IPS-18c (cell line): ENCODE measurements around the gene XRCC4.
"Not testable (repeated sequence)": the region's sequence is repeated elsewhere in the genome, so short reads cannot be mapped to it uniquely, and the experiment has no call there.

Source experiments
- H3K4me3 ChIP-seq: 2 replicates; pipeline ENCODE4 v1.7.0; 2013; ENCODE audit warnings: low read depth, mild to moderate bottlenecking, low read length, moderate library complexity; ENCODE audit not compliant: insufficient read depth
- H3K9me3 ChIP-seq: one replicate; pipeline ENCODE4 v1.6.1; 2013; ENCODE audit warnings: mild to moderate bottlenecking, low read length, moderate library complexity; ENCODE audit not compliant: control insufficient read depth, insufficient read depth

The XRCC4 gene

DNA sequence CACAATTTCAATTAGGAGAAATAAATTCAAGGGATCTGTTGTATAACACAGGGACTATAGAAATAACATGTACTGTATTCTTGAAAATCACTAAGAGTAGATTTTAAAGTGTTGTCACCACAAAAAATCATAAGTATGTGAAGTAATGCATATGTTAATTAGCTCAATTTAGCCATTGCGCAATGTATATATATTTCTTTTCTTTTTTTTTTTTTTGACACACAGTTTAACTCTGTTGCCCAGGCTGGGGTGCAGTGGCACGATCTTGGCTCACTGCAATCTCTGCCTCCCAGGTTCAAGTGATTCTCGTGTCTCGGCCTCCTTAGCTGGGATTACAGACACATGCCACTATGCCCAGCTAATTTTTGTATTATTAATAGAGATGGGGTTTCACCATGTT, 70.2 kb downstream of the XRCC4 start:
- Histone ChIP-seq H3K9me3 (no peaks in the 10 kb centered on the region), H3K4me3 (no peak overlapping the region)

DNA sequence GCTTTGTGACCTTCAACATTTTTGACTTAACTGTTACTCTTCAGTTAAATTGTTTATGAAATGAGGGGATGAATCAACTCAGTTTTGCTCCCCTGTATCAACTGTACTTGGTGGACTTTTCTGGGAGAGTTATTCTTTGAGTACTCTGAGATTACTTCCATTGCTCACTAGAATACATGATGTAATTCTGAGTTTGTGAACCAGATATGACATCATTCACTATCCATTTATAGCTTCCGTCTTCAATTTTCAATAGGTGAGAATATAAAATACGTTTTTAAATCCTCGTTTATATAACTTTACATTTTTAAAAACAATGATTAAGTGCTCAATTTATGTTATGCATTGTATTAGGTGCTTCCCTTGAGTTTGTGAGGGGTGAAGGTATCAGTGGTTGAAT, 71.0 kb downstream of the XRCC4 start:
- Histone ChIP-seq H3K4me3 (no peak overlapping the region), H3K9me3 (no peaks in the 10 kb centered on the region)

DNA sequence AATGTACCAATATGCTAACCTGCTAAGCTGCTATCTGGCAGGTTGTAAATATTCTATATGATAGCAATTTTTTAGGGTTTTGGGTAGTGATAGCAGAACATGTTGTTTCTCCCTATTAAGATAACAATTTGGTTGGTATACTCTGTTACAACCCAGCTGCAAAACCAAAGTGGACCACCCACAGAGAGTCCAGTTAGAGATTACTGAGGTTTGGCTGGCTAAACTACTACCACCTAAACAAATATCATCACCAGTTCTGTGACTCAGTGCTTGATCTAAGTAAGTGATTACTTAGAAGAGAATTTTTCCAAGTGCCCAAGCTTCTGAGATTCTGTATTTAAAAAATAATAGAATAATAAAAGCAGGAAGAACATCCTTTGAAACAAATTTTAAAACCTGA, 72.3 kb downstream of the XRCC4 start:
- Histone ChIP-seq H3K4me3 (no peak overlapping the region), H3K9me3 (no peaks in the 10 kb centered on the region)

DNA sequence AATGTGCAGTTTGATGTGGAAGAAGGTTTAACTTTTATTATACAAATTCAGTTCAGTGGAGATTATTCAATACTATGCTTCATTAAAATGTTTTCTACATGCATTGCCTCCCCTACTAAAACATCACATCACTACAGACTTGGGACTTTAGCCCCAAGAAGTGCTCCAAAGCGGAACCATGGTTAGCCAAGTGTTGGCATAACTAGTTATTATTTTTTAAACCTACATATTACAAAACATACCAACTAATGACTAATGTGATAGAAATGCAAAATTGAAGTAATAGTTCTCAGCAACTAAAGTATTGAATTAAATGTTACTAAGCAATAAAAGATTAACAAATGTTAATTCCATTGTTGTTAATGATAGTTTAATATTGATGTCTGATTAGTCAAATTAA, 74.5 kb downstream of the XRCC4 start:
- Histone ChIP-seq H3K4me3 (no peak overlapping the region), H3K9me3 (no peaks in the 10 kb centered on the region)

DNA sequence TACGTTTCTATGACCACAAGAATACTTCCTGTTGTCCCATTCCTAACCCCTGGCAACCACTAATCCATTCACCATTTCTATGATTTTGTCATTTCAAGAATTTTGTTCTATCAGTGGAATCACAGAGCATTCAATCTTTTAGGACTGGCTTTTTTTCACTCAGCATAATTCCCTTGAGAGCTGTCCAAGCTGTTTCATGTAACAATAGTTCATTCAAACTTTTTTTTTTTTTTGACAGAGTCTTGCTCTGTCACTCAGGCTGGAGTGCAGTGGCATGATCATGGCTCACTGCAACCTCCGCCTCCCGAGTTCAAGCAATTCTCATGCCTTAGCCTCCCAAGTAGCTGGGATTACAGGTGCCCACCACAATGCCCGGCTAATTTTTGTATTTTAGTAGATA, 75.6 kb downstream of the XRCC4 start:
- not testable (repeated sequence) for H3K9me3 ChIP-seq, H3K4me3 ChIP-seq

DNA sequence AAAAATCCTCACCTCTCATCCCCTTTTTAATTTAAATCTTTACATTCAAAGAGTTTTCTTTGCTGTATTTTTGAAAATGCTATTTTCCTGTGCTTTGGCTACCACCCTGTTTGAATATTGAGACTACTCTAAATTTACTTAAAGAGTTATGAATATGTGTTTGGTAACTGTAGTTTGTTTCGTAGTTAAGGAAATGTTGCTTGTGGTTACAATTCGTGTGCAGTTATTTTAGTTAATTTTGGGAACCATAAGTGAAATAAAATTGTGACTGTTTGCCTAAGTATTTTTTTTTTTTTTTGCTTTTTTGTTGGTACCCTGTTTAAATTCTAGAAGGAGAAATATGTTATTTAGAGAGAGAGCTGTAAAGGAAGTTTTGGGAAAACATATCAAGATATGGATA, 78.7 kb downstream of the XRCC4 start:
- Histone ChIP-seq H3K9me3 (no peaks in the 10 kb centered on the region), H3K4me3 (no peak overlapping the region)

DNA sequence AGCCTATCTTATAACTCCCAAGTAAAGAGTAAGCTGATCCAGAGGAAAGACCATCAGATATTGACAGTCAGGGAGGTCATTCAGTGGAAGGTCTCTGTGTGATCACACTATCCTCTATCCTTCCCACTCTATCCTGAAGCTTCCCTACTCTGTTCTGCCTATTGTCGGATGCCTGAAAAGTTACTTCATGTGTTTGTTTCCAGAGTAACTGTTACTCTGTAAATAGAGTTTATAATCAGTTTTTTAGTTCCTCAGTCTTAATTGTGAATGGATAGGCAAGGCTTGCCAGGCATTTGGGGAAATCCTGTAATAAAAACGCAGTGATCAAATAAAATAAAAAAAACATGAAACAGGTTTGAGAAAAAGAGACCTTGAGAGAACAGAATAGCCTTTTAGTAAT, 79.8 kb downstream of the XRCC4 start:
- Histone ChIP-seq H3K9me3 (no peaks in the 10 kb centered on the region), H3K4me3 (no peak overlapping the region)

DNA sequence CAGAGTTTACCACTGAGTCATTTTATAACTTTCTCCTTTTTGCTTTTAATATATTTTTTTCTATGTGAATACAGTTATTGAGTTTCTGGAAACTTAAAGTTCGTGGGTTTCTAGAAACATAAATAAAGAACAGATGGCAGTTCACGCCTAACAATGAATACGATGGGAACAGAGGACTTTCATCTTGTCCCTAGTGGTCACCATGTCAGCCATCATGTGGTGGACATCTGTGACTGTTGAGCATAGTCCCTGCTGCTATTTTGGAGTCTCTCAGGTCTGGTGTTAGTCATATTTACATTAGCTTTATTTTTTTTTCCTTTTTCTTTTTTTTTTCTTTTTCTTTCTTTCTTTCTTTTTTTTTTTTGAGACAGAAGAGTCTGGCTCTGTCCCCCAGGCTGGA, 85.3 kb downstream of the XRCC4 start:
- Histone ChIP-seq H3K4me3 (no peak overlapping the region), H3K9me3 (no peaks in the 10 kb centered on the region)

DNA sequence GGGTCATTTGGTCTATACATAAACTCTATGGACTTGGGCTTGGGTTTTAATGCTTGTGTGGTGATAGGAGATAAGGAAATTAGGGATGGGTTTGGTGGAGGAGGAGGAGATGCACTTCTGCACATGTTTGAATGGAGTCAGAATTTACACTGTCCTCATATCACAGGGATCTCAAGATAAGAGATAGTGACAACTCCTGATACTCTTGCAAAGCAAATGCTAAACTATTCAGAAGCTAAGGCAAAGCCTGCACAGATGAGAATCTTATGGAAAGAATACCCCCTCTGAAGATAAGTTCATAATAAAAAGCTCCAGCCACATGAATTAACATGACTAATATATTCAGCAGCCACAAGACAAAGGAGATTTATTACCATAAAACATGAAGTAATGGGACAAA, 90.2 kb downstream of the XRCC4 start:
- no peak overlapping the region for H3K4me3 ChIP-seq
- no peaks in the 10 kb centered on the region for H3K9me3 ChIP-seq

DNA sequence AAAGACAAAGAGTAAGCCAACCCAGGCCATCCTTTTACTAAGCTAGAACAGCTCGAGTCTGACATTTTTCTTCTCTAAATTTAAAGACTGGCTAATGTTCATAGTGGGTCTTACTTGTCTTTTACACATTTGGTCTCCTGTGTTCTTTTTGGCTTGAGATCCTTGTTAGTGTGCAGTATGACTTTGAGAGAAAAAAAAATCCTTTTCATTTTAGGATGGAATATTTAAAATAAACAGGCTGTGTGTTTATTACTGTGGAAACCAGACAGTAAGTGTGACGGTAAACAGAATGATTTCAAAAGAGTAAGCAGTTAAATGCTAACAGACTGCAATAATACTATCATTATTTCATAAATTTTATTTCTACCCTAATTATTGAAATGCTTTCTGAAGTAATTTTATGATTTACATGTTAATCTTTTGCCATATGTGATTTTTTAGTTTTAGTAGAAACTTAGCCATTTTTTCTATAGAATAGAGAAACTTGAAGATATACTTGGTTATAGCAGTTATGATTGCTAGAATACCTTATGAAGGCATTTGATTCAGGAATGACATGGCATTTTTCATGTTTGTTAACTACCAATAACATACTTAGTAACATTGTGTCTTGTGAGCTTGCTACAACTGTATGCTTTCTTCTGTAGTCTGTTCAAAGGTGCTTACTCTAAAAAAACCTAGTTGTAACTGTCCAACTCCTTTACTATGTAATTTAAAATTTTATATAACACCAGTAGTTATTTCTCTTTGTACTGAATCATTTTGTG, 92.4 kb downstream of the XRCC4 start:
- H3K9me3 ChIP-seq: no peaks in the 10 kb centered on the region
- H3K4me3 ChIP-seq: no peak overlapping the region

DNA sequence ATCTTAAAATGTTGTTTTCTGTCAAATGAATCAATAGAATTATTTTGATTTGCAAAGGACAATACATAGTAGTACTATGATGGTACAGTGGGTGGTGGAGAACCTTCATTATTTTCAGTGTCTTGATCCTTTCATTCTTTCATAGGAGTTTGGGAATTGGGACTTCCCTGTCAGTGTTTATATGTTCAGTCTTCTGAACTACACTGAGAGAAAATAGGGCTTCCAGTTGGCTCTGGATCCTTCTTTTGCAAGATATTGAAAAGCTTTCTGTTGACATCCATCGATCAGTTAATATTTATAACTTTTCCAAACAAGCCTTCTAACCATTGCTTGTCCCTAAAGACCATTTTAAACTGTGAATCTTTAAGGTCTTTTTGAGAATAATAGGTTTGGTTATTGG, 94.7 kb downstream of the XRCC4 start:
- H3K9me3 ChIP-seq: no peaks in the 10 kb centered on the region
- H3K4me3 ChIP-seq: no peak overlapping the region

DNA sequence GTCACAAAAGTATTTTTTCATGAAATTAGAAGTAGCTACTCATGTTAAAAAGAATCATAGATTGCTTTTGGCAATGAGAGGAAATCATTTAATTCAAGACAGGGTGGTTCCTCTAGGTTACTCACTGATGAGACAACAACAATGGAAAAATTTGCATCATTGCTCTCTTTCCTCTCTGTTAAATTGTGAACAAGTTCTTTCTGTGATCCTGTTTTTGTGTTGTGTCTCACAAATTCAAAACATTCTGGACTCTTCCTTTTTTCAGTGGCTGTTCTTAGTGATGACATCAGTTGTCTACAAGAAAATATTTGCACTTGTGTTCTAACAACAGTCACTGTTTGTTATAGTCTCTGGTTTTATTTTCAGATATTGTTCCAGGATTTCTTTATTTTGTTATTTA, 95.3 kb downstream of the XRCC4 start:
- no peaks in the 10 kb centered on the region for H3K9me3 ChIP-seq

DNA sequence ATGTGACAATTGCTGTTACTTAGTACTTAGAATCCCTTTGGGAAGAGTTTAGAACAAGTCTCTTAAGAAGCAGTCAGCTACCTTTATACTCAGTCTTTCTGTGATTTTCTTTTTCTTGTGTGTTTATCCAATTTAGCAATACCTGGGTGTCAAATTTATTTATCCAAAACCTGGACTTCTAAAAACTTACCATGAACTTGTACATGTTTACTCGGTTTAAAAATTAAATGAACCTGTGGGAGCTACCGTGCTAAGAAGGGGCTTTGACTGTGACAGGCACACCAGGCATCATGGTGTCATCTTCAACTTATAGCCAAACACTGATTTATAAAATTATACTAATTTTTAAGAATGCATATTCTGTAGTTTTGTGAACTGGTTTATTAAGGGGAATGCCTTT, 96.5 kb downstream of the XRCC4 start:
- Histone ChIP-seq H3K4me3 (no peak overlapping the region), H3K9me3 (no peaks in the 10 kb centered on the region)

More for the DNA sequence above, 95.3 kb downstream of the XRCC4 start:
- H3K4me3 ChIP-seq: no peak overlapping the region

DNA sequence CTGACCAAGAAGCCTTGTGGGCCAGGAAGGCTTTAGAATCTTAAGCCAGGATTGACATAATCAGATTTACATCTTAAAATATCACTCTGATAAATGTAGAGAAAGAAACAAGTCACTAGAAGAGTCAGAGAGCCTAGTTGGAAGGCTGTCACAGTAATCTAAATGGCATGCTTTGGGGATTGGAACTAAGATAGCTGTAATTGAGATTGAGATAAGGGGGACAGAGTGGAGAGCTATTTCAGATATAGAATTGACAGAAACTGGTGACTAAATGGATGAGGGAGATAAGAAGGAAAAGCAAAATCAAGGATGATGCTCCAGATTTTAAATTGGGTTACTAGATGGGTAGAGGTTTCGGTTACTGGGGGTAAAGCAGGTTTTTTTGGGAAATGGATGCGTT, 100.5 kb downstream of the XRCC4 start:
- Histone ChIP-seq H3K4me3 (no peak overlapping the region), H3K9me3 (no peaks in the 10 kb centered on the region)

DNA sequence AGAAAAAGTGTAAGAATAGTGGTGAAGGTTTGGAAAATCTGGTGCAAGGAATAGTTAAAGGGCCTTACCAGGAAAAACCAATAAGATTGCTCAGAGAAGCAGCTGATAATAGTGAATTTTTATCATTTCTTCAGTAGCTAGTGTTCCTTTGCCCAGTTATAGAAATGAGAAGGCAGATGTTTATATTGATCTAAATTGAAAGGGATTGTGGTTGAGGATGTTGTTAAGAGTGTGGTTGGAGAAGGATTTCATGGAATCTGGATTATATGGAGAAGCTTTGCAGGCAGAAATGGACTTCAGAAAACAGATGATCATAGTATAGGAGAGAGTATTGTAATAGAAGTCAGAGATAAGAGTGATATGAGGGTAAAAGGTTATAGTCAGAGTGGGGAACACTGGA, 102.6 kb downstream of the XRCC4 start:
- H3K4me3 ChIP-seq: no peak overlapping the region
- H3K9me3 ChIP-seq: no peaks in the 10 kb centered on the region

DNA sequence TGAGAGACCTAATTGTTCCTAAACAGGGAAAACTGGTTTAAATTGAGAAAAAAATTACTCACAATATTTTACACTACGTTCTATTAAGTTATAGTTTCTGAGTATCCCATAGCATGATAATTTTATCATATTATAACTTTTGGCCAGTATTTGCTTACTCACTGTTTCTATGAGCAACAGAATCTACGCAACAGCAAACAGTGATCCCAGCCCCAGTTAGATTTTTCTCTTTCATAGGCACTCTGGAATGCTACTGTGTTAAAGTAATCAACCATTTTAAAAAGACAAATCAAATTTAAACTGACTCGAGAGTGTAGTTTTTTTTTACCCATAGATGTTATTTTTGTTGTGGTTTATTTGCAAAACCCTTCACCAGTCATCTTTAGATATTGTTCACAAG, 107.2 kb downstream of the XRCC4 start:
- no peak overlapping the region for H3K4me3 ChIP-seq
- H3K9me3 ChIP-seq: no peaks in the 10 kb centered on the region

DNA sequence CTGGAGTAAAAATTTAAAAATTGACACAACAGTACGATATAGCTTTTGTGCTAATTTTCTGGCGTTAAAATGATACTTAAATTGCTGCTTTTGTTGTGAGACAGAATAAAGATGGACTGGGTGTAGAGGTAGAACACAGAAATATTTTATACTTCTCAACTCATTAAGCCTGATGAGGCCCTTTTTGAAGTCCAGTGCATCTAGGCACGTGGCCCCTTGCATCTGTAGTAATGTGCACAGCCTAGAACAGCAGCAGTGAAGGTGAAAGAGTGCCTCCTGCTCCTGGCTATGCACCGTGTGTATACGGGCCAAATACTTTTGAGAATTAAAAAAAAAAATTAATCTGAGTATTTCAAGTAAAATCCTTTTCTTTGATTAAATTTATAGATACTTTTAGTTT, 115.6 kb downstream of the XRCC4 start:
- no peaks in the 10 kb centered on the region for H3K9me3 ChIP-seq
- no peak overlapping the region for H3K4me3 ChIP-seq

DNA sequence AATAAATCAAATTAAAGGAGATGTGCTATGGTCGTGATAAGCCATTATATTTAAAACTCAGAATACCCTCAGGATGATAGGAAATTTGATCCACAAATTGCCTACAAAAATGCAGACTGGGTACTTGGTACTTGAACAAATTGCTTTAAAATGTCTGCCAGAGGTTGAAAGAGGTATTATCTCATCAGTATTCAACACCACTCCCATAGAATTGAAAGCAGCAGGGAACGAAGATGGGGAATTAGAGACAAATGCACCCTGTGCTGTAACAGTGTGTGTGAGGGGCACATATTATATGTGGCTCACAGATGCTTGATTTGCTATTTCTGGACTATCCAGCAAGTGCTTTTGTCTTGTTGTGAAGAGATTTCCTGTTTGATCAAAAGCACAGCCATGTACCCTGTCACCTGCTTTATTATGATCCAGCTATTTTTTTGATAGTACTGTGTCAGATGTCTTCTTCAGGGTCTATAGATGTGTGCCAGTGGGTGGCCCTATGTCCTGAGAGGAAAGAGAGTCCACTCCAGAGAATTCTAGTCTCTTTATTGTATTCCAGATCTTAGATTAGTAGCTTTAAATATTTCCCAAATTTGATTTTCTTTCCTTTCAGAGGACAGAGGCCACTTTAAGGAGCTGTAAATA, 120.1 kb downstream of the XRCC4 start:
- Histone ChIP-seq H3K9me3 (no peaks in the 10 kb centered on the region), H3K4me3 (no peak overlapping the region)

DNA sequence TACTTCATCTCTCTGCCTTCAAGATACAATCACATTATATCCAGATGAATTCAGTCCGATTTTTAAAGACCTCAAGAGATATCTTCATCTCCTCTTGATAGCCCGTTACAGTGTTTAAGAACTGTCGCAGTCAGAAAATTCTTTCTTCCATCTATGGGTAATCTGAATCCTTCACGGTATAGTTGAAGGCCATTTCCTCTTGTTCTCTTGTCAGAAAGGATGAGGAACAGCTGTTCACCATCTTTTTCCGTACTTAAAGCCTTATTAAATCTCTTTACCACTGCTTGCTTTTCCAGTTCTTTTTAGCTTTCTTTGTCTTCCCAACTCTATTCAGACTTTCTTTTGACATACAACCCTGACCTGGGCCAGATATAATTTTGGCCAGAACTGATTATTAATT, 121.8 kb downstream of the XRCC4 start:
- Histone ChIP-seq H3K4me3 (no peak overlapping the region), H3K9me3 (no peaks in the 10 kb centered on the region)
